ENCODE measurements around the gene UMODL1.
"Not testable (repeated sequence)": the region's sequence is repeated elsewhere in the genome, so short reads cannot be mapped to it uniquely, and the experiment has no call there.

The UMODL1 gene

DNA sequence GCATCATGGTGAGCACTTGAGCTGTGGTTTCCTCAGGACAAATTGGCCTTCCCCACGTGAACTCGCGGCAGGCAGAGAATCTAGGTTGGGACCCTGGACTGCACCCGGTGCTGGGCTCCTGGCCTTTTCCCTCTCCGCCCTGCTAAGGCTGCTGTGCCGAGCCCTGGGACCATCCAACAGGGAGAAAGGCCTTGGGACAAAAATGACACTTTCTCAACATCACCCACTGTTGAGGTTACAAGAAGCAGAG lies 9.2 kb upstream of the UMODL1 start:
- DNase-seq, result no peak

DNA sequence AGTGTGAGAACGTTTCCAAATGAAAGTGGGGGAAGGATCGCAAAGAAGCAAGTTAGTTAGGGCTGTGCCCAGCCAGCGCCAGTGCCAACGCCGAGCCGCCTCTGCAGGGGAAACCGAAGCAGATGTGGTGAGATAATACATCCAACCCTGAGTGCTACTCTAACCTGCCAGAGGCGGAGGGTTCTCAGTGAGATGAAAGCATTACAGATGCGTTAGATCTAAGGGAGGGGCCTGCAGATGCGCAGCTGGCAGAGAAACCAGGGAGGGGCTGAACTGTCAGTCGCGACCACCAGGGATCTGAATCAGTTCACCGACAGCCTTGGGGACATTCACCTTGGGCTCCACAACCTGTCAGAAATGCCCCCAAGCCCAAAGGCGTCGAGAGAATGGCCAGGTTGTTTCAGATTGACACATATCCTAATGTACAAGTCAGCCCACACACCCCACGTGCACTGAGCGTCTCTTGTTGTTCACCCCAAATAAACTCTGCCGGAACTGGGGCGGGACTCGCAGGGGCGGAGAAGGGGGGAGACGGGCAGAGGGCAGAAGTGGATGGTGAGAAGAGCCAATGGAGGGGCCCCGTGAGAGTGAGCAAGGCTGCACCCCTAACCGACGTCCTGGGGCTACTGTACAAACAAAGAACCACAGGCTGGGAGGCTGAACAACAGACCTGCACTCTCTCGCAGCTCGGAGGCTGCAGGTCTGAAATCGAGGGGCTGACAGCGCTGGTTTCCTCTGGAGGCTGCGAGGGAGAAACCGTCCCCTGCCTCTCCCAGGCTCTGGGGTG lies 8.7 kb upstream of the UMODL1 start:
- DNase-seq, result no peak

- no peak for DNase-seq
Measured at GRCh38 chr21:42063191-42063570, 7.9 kb upstream of the UMODL1 start.

DNA sequence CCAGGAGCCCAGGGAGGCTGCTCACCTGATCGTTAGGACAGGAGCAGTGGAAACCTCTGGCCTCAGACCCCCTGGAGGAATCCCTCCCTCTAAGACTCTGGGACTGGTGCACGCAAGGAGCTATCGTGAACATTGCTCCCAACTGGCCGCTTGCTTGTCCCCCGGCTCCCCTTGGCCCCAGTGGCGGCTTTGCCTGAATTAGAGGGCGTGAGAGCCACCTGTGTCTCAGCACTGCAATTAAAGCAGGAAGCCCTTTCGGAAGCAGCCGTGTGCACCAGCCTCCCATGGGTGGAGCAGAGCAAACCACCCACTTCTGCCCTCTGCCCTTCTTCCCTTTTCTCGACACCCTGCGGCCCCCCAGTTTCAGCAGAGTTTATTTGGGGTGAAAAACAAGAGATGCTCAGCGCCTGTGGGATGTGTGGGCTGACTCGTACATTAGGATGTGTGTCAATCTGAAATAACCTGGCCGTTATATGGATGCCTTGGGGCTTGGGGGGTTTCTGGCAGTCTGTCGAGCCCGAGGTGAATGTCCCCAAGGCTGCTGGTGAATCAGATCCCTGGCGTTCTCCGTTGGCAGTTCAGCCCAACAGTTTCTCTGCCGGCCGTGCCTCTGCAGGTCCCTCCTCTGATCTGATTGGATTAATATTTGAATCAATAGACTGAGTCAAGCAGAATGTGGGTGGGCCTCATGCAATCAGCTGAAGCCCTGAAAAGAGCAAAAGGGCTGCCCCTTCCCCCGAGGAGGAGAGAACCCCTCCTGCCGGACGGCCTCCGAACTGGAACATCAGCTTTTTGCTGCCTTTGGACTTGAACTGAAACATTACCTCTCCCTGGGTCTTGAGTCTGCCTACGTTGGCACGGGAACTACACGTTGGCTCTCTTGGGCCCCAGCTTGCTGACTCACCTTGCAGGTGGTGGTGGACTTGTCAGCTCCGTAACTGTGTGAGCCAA lies 7.3 kb upstream of the UMODL1 start:
- no peak for DNase-seq

DNA sequence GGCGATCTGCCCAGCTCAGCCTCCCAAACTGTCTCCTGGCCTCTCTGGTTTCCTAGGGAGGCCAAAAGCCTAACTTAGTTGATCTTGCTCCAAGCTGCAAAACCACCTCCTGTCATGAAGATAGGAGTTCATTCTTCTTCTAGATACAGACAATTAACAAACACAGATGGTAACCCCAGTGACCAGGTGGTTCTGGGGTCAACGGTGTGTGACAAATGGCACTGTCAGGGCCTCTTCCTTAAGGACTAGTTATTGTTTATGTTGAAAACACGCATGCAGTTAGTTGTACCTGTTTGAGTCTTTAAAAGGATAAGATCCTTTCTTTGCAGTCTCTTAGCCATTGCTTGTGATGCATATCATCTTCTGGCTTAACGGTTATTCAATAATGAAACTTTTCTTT lies 4.6 kb upstream of the UMODL1 start:
- DNase-seq, result no peak

DNA sequence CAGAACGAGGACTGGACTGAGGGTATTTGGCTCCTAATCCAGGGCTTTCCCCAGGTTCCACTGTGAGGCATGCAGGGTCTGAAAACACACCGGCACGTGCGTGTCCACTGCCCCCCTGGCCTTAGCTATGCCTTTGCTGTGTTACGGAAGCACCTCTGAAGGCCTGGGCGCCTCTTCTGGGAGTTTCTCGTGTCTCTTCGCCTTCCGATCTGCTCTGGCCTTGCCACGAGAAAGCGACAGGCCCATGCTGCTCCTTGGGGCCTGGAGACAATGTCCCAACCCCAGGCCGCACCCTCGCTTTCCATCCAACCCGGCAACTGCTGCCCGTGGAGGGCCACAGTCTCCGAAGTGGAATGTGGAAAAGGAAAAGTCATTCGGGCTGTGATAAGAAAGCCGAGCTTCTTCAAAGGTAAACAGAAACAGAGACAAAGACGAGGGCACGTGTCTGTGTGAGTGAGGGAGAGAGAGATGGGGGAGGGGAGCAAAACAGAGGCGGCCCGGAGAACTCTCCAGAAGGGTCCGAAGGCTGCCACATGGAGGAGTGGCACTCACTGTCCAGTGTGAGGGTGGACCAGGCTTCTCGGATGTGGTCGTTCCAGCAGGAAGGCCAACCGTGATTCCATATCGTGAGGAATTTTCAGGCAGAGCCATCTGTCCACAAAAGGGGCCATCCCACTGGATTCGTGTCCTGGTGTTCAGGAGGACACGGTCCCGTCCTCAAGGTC lies 3.4 kb upstream of the UMODL1 start:
- no peak for DNase-seq

GRCh38 chr21:42068256-42068545 lies 2.9 kb upstream of the UMODL1 start:
- no peak for DNase-seq

DNA sequence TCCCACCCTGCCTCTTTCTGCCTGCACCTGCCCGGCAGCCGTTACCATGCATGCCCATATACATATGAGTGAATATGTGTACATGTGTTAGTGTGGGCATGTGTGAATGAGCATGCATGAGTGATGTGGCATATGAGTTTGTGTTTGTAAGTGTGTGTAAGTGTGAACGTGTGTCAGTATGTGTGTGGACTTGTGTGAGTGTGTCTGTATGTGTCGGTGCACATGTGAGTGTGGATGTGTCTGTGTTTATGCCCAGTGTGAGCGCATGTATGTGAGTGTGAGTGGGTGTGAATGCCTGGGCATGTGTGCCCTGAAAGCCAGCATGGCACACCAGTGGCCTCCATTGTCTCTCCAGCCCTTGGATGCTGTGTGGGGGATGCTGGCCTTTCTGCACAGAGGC lies 2.5 kb upstream of the UMODL1 start:
- no peak for DNase-seq

DNA sequence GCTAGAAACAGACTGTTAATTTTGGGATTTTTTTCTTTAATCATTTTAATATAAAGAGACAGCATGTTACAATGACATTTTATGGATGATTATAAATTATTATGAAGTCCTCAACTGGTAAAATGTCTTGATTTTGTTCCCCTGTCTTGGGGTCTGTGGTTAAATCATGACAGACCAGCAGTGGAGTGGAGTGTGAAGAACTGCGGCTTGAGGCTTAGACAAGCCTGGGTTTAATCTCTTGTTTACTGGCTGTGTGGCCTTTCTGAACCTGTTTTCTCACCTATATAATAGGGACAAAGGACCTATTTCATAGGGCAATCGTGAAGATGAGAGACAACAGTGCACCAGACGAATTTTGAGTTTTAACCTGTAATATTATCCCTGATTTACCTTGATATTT lies 1.8 kb upstream of the UMODL1 start:
- no peak for DNase-seq

DNA sequence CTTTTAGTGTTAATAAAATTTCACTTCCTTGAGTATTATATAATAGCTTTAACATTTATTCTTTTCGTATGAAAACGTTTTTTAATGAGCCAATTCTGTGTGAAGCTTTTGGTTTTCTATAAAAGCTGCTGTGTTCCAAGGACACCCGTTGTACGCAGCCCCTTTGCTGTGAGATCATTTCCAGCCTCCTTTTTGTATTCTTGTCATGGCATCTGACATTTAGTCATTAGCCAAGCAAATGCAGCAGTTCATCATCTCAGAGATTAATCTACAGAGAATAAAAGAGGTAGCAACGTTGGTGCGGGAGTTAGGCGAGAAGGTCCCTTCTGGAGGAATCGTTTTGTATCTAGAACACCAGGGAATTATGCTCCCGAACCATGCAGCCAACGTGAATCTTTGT lies 1.3 kb upstream of the UMODL1 start:
- DNase-seq, result no peak

DNA sequence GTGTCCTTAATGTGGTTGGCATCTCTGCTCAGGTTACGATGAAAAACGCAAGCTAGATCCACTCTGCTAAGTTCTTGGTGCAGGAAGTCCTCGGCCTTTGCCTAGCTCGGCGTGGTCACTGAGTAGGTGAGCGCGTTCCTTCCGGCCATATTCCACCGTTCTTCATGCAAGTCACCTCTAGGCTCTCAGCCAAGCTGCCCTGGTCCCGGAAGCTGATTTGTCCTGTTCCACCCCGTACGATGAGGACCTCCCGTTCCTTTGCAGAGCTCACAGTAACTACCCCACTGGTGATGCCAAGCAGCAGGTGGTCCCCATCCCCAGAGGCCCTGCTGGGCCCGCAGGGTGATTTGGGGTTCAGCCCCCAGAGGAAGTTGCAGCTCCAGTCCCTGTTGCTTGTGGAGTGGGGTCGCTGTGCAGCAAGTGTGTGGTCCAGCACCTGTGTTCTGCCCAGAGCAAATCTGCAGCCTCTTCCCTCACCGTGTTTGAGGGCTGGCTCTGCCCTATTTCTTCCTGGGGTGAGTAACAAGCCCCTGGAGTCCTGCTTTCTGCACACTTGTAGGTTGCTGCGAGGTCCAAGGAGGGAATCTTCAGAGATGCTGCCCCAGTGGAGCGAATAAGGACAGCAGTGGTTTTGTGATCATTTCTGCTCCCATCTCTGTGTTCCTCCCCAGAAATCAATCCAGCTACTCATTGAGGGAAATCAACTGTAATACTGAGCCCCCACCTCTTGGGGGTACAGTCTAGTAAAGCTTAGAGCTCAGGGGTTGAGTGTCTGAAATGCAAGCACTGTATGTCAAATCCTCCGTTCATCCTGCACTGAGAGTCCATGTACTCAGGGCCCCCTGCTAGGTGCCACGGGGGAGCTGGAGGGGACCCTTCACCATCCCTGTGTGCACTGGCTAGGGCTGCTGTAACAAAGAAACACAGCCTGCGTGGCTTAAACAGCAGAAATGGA lies 2.3 kb downstream of the UMODL1 start:
- DNase-seq, result no peak

GRCh38 chr21:42075686-42076471 lies 4.8 kb downstream of the UMODL1 start:
- DNase-seq, result no peak

DNA sequence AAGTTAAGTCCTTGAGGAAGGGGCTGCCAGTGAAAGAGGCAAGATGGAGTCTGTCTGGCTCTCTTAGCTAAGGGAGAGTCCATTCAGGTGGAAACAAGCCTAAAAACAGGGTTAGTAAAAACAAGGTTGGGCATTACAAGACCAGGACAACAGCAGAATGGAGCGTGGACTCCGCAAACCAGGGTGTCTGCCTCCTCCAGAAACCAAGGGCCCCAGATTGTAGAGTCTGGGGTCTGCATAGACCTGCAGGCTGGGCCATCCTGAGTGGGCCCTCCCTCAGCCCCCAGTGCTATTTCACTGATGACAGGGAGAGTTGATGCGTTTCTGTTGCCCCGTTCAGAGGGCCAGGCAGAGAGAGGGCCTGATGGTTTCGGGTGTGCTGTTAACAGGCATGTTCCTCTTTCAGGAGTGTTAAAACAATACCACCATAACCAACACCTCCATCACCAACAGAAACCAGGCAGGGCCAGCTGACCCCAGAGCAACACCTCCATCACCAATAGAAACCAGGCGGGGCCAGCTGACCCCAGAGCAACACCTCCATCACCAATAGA lies 6.6 kb downstream of the UMODL1 start:
- DNase-seq, result not testable (repeated sequence)

DNA sequence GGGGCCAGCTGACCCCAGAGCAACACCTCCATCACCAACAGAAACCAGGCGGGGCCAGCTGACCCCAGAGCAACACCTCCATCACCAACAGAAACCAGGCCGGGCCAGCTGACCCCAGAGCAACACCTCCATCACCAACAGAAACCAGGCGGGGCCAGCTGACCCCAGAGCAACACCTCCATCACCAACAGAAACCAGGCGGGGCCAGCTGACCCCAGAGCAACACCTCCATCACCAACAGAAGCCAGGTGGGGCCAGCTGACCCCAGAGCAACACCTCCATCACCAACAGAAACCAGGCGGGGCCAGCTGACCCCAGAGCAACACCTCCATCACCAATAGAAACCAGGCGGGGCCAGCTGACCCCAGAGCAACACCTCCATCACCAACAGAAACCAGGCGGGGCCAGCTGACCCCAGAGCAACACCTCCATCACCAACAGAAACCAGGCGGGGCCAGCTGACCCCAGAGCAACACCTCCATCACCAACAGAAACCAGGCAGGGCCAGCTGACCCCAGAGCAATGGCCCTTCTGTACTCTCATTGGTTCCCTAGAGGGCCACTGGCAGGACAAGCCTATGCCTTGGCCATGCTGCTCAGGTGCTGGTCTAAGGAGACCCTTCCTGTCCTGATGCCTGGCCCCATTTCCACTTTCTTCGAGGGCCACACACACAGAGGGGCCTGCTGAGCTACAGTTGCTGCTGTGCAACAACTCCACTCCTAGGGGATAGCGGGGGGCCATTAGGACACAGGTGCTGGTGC lies 7.3 kb downstream of the UMODL1 start:
- not testable (repeated sequence) for DNase-seq

- DNase-seq, result no peak
Measured at GRCh38 chr21:42079008-42079938, 8.2 kb downstream of the UMODL1 start.

GRCh38 chr21:42079939-42080787 lies 9.0 kb downstream of the UMODL1 start:
- DNase-seq, result no peak

DNA sequence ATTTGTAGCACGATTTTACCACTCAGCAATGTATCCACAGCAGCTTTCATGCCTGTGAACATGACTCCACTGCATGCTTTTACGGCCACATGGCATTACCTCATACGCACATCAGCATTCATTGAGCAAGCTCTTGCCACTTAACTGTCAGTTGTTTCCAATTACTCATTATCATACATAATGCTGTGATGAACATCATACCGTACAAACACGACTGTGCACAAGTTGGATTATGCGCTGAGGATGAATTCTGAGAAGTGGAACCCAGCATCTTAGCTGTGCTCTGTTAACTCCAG lies 9.6 kb downstream of the UMODL1 start:
- no peak for DNase-seq

- no peak for DNase-seq
Measured at GRCh38 chr21:42081138-42081537, 10.0 kb downstream of the UMODL1 start.

GRCh38 chr21:42081931-42082381 lies 10.8 kb downstream of the UMODL1 start:
- no peak for DNase-seq
